ENCODE data around the gene MRM3.
A peak's percentile ranks its signal among the peaks of the same experiment; 100 is the strongest.

Gene MRM3

DNA sequence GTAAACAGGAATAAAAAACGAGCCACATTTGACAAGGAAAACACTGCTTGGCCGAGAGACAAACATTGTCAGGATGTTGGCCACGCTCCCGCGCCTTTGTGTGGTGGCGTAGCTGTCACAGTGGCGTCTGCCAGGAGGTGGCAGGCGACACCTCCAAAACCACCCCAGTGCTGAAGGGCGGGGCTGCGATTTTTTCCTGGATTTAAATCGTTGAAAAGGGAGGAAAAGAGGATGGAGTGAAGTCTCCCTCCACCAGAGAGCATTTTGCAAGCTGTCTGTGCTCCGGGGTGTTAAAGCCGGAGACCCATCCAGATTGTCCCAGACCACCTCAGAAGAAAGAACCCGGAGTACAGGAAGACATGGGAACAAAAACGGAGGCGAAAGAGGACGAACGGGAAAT is 12.7 kb downstream of the MRM3 start (continued):
- no peak for TF ChIP-seq MYNN (tag by site-specific recombination; IDR thresholded peaks at IDR 0.05; ENCODE audit: borderline replicate concordance)
- TF ChIP-seq ZNF561 (tag by site-specific recombination; IDR thresholded peaks at IDR 0.05; ENCODE audit: borderline replicate concordance): 0 out of 2 replicates have a peak, but pooled peaks have one; percentile 26
- TF ChIP-seq ZNF654 (tag by site-specific recombination; IDR thresholded peaks at IDR 0.05; ENCODE audit: low read depth): peak; percentile 92
- no peak for TF ChIP-seq ZNF785 (tag by site-specific recombination; IDR thresholded peaks at IDR 0.05)
- peak; percentile 82; the same call in 1 of the 2 replicates for TF ChIP-seq IKZF3 (tag by site-specific recombination; IDR thresholded peaks at IDR 0.05)
- TF ChIP-seq, protein P1, sequence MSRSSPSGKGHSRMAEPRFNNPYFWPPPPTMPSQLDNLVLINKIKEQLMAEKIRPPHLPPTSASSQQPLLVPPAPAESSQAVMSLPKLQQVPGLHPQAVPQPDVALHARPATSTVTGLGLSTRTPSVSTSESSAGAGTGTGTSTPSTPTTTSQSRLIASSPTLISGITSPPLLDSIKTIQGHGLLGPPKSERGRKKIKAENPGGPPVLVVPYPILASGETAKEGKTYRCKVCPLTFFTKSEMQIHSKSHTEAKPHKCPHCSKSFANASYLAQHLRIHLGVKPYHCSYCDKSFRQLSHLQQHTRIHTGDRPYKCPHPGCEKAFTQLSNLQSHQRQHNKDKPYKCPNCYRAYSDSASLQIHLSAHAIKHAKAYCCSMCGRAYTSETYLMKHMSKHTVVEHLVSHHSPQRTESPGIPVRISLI (tag by site-specific recombination; IDR thresholded peaks at IDR 0.05): peak; percentile 44; the same call in 1 of the 2 replicates
- TF ChIP-seq ZNF747 (tag by site-specific recombination; IDR thresholded peaks at IDR 0.05): no peak
- TF ChIP-seq ZBTB17 (tag by site-specific recombination; IDR thresholded peaks at IDR 0.05): peak; percentile 54
- 0 out of 2 replicates have a peak, but pooled peaks have one; percentile 15 for TF ChIP-seq KLF7 (tag by site-specific recombination; IDR thresholded peaks at IDR 0.05; ENCODE audit: borderline replicate concordance)
- TF ChIP-seq, protein P2, sequence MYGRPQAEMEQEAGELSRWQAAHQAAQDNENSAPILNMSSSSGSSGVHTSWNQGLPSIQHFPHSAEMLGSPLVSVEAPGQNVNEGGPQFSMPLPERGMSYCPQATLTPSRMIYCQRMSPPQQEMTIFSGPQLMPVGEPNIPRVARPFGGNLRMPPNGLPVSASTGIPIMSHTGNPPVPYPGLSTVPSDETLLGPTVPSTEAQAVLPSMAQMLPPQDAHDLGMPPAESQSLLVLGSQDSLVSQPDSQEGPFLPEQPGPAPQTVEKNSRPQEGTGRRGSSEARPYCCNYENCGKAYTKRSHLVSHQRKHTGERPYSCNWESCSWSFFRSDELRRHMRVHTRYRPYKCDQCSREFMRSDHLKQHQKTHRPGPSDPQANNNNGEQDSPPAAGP (tag by site-specific recombination; IDR thresholded peaks at IDR 0.05): 0 out of 2 replicates have a peak, but pooled peaks have one; percentile 52
- TF ChIP-seq ZNF521 (tag by site-specific recombination; IDR thresholded peaks at IDR 0.05): no peak
- TF ChIP-seq ZNF223 (tag by site-specific recombination; IDR thresholded peaks at IDR 0.05): no peak
- no peak for TF ChIP-seq ZNF140 (tag by site-specific recombination; IDR thresholded peaks at IDR 0.05)
- peak; percentile 70 for TF ChIP-seq KLF9 (tag by site-specific recombination; IDR thresholded peaks at IDR 0.05; ENCODE audit: low read depth)

DNA sequence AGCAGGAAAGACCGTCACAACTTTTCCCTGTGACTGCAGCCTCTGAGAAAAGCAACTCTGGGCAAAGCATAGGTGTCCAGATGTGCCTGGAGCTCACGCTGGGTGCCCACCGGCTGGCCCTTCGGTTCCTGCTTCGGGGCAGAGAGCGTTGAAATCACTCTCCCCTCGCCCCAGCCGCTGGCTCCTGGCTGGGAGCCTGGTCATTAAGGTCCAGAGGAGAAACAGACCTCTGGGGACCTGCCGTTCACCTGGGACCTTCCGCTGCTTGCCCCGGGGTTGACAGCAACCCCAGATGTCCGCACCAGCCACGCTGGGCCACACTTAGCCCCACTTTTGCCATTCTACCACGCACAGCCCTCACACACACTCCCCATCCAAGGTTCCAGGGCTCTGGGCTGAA is 13.1 kb downstream of the MRM3 start:
- ChIA-PET POLR2A (interaction anchor here (0.6 to 5.9 kb wide), 4 partner anchors 14 to 201 kb away, joined by 3 to 33 read pairs (median 4); partner anchors contain the start of genes GLOD4, MRM3, NXN and TIMM22), CTCF (interaction anchor here (0.5 to 11.0 kb wide), 21 partner anchors 8 to 723 kb away, joined by 3 to 173 read pairs (median 3); partner anchors contain the start of genes NXN and TIMM22)
- TF ChIP-seq ZNF292 (tag by site-specific recombination; IDR thresholded peaks at IDR 0.05; ENCODE audit: borderline replicate concordance, low read depth): no peak
- TF ChIP-seq ZNF132 (tag by site-specific recombination; IDR thresholded peaks at IDR 0.05; ENCODE audit: borderline replicate concordance): no peak
- TF ChIP-seq, protein P3, sequence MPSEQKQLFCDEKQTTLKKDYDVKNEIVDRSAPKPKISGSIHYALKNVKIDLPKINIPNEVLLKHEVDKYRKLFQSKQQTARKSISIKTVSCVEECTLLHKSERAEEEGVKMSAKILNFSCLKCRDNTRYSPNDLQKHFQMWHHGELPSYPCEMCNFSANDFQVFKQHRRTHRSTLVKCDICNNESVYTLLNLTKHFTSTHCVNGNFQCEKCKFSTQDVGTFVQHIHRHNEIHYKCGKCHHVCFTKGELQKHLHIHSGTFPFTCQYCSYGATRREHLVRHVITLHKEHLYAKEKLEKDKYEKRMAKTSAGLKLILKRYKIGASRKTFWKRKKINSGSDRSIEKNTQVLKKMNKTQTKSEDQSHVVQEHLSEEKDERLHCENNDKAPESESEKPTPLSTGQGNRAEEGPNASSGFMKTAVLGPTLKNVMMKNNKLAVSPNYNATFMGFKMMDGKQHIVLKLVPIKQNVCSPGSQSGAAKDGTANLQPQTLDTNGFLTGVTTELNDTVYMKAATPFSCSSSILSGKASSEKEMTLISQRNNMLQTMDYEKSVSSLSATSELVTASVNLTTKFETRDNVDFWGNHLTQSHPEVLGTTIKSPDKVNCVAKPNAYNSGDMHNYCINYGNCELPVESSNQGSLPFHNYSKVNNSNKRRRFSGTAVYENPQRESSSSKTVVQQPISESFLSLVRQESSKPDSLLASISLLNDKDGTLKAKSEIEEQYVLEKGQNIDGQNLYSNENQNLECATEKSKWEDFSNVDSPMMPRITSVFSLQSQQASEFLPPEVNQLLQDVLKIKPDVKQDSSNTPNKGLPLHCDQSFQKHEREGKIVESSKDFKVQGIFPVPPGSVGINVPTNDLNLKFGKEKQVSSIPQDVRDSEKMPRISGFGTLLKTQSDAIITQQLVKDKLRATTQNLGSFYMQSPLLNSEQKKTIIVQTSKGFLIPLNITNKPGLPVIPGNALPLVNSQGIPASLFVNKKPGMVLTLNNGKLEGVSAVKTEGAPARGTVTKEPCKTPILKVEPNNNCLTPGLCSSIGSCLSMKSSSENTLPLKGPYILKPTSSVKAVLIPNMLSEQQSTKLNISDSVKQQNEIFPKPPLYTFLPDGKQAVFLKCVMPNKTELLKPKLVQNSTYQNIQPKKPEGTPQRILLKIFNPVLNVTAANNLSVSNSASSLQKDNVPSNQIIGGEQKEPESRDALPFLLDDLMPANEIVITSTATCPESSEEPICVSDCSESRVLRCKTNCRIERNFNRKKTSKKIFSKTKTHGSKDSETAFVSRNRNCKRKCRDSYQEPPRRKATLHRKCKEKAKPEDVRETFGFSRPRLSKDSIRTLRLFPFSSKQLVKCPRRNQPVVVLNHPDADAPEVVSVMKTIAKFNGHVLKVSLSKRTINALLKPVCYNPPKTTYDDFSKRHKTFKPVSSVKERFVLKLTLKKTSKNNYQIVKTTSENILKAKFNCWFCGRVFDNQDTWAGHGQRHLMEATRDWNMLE (tag by site-specific recombination; conservative IDR thresholded peaks at IDR 0.05; ENCODE audit: low read depth): no peak
- no peak for TF ChIP-seq ZNF248 (tag by site-specific recombination; IDR thresholded peaks at IDR 0.05)
- TF ChIP-seq ZNF747 (tag by site-specific recombination; IDR thresholded peaks at IDR 0.05): no peak
- TF ChIP-seq ZNF404 (tag by site-specific recombination; IDR thresholded peaks at IDR 0.05): no peak
- no peak for TF ChIP-seq ZNF202 (tag by site-specific recombination; IDR thresholded peaks at IDR 0.05; ENCODE audit: borderline replicate concordance)
- TF ChIP-seq, protein P4, sequence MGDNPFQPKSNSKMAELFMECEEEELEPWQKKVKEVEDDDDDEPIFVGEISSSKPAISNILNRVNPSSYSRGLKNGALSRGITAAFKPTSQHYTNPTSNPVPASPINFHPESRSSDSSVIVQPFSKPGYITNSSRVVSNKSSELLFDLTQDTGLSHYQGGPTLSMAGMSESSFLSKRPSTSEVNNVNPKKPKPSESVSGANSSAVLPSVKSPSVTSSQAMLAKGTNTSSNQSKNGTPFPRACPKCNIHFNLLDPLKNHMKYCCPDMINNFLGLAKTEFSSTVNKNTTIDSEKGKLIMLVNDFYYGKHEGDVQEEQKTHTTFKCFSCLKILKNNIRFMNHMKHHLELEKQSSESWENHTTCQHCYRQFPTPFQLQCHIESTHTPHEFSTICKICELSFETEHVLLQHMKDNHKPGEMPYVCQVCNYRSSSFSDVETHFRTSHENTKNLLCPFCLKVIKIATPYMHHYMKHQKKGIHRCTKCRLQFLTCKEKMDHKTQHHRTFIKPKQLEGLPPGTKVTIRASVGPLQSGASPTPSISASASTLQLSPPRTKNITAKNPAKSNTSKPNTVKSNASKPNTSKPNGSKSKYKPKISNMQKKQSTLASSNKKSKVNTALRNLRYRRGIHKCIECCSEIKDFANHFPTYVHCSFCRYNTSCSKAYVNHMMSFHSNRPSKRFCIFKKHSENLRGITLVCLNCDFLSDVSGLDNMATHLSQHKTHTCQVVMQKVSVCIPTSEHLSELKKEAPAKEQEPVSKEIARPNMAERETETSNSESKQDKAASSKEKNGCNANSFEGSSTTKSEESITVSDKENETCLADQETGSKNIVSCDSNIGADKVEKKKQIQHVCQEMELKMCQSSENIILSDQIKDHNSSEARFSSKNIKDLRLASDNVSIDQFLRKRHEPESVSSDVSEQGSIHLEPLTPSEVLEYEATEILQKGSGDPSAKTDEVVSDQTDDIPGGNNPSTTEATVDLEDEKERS (tag by site-specific recombination; IDR thresholded peaks at IDR 0.05): no peak
- no peak for TF ChIP-seq ZNF654 (tag by site-specific recombination; IDR thresholded peaks at IDR 0.05; ENCODE audit: low read depth)
- TF ChIP-seq ZNF555 (tag by site-specific recombination; conservative IDR thresholded peaks at IDR 0.05): no peak
- TF ChIP-seq, protein P5, sequence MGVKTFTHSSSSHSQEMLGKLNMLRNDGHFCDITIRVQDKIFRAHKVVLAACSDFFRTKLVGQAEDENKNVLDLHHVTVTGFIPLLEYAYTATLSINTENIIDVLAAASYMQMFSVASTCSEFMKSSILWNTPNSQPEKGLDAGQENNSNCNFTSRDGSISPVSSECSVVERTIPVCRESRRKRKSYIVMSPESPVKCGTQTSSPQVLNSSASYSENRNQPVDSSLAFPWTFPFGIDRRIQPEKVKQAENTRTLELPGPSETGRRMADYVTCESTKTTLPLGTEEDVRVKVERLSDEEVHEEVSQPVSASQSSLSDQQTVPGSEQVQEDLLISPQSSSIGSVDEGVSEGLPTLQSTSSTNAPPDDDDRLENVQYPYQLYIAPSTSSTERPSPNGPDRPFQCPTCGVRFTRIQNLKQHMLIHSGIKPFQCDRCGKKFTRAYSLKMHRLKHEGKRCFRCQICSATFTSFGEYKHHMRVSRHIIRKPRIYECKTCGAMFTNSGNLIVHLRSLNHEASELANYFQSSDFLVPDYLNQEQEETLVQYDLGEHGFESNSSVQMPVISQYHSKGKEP (tag by site-specific recombination; IDR thresholded peaks at IDR 0.05): no peak
- no peak for TF ChIP-seq ZNF350 (tag by site-specific recombination; IDR thresholded peaks at IDR 0.05)
- TF ChIP-seq GLIS1 (tag by site-specific recombination; IDR thresholded peaks at IDR 0.05): no peak
- no peaks in the 10 kb centered on the region for H3K9me3 ChIP-seq (ENCODE audit: control insufficient read depth, insufficient read depth, low read depth, low read length)
- no peak overlapping the region for H3K27ac ChIP-seq (ENCODE audit: extremely low read depth, low read depth, low read length)
- no peaks in the 10 kb centered on the region for H3K4me1 ChIP-seq (ENCODE audit: control insufficient read depth, insufficient read depth, low read length)
- peaks cover 0 to 31% of the 10 kb centered on the region in 2 experiments for H3K36me3 ChIP-seq (ENCODE audit: control insufficient read depth in 2 of 2, insufficient read depth in 1 of 2, low read length in 2 of 2)
- no peak overlapping the region for H3K4me3 ChIP-seq (ENCODE audit: low read depth, low read length)

All from HEK293 (cell line).